ENCODE results near the gene TEX19. TPM values are rescaled to one million over a fixed set of nuclear protein-coding genes. Genes with fewer than 3 reads are reported as not detected.

Gene TEX19
- total and polyA plus RNA-seq, 2 of the 4 experiments (the other 2 are of a cell fraction) = under 0.01 to 0.03 TPM

- no peak for ATAC-seq (ENCODE audit: low read depth)
- Histone ChIP-seq H3K9me1 (ENCODE audit: insufficient read depth, low read length) (no peaks in the 10 kb centered on the region), H4K8ac (ENCODE audit: low read depth in 2 of 2, low read length in 2 of 2) (no peak overlapping the region), H4K20me1 (ENCODE audit: insufficient read depth, low read length) (no peaks in the 10 kb centered on the region), H3K4me1 (ENCODE audit: control insufficient read depth, insufficient read depth, low read length) (no peaks in the 10 kb centered on the region), H3K4ac (ENCODE audit: low read depth, low read length) (no peak overlapping the region), H3K23ac (ENCODE audit: low read depth, low read length) (no peak overlapping the region), H3K4me3 (ENCODE audit: insufficient read depth, low read depth, low read length) (no peak overlapping the region), H2BK15ac (ENCODE audit: low read depth, low read length) (no peak overlapping the region), H2AK9ac (replicated peaks; ENCODE audit: low read depth, low read length, poor library complexity) (no peak overlapping the region), H2BK20ac (ENCODE audit: low read depth, low read length) (no peak overlapping the region), H2AFZ (replicated peaks; ENCODE audit: low read length, poor library complexity) (no peak overlapping the region), H2AK5ac (ENCODE audit: low read depth, low read length) (no peak overlapping the region), H3K79me1 (ENCODE audit: low read depth in 1 of 2, low read length in 2 of 2) (no peaks in the 10 kb centered on the region), H3K14ac (replicated peaks; ENCODE audit: low read depth, low read length) (no peak overlapping the region), H3K56ac (ENCODE audit: extremely low read depth, insufficient read depth, low read length) (no peak overlapping the region), H4K91ac (ENCODE audit: insufficient read depth, low read depth, low read length) (no peak overlapping the region), H3K9me3 (ENCODE audit: control insufficient read depth, insufficient read depth, low read length) (no peaks in the 10 kb centered on the region), H2BK120ac (ENCODE audit: low read depth, low read length) (no peak overlapping the region), H3K27ac (ENCODE audit: insufficient read depth, low read length) (no peak overlapping the region), H3K18ac (ENCODE audit: low read depth, low read length) (no peak overlapping the region), H3K27me3 (ENCODE audit: control insufficient read depth, insufficient read depth, low read length) (peaks cover 18% of the 10 kb centered on the region), H3K4me2 (ENCODE audit: low read depth, low read length) (no peak overlapping the region), H3K36me3 (ENCODE audit: control insufficient read depth, insufficient read depth, low read length) (peaks cover 10% of the 10 kb centered on the region; the same call in 1 of the 2 replicates), H3K9ac (ENCODE audit: low read depth, low read length) (no peak overlapping the region), H2BK5ac (ENCODE audit: low read depth, low read length, poor library complexity, severe bottlenecking) (no peak overlapping the region), H4K5ac (ENCODE audit: low read depth, low read length) (no peak overlapping the region)
- DNase-seq = no peak
- CTCF ChIA-PET = no interaction called here
- in situ Hi-C loops (cut with MboI; ENCODE audit: low sequenced_read_pairs) (no loop called here), dilution Hi-C loops (cut with HindIII; ENCODE audit: low sequenced_read_pairs, unreplicated experiment) (no loop called here), intact Hi-C loops (cut with micrococcal nuclease) (no loop called here)
- WGBS, 2 experiments (ENCODE audit: extremely low coverage in 2 of 2, insufficient read length in 1 of 2) = no CpG with 5 or more reads among the region's 13 CpGs
- POLR2A ChIA-PET (ENCODE audit: unreplicated experiment) = no interaction called here
- no TSS peak for BruUV-seq (replicated peaks)
- TF ChIP-seq MXI1 (IDR thresholded peaks at IDR 0.05; ENCODE audit: borderline replicate concordance, low read depth, low read length) = no peak
- TF ChIP-seq CHD1 (IDR thresholded peaks at IDR 0.05; ENCODE audit: low read depth, low read length) = no peak
- no peak for TF ChIP-seq CEBPB (IDR thresholded peaks at IDR 0.05; ENCODE audit: low read depth, low read length)
- TF ChIP-seq ELK1 (IDR thresholded peaks at IDR 0.05; ENCODE audit: borderline replicate concordance, low read depth, low read length) = no peak
Measured at GRCh38 chr17:82390860-82391435, 31.9 kb downstream of the TEX19 start.

All from IMR-90 (cell line).